Osteocyte (in vitro differentiated cells): ENCODE data around the gene ABL2. TPM values are rescaled to one million over a fixed set of nuclear protein-coding genes. Genes with fewer than 3 reads are reported as not detected.
"Not testable (repeated sequence)": the region's sequence is repeated elsewhere in the genome, so short reads cannot be mapped to it uniquely, and the experiment has no call there.

ENCODE experiments used
- DNase-seq: peaks from one replicate; pipeline ENCODE4 v3.0.0; 2021; ENCODE audit warnings: mixed read lengths; ENCODE audit not compliant: unreplicated experiment; ENCODE audit errors: extremely low spot score
- H3K27ac Mint-ChIP-seq: one replicate; pipeline ENCODE4 v1.8.0; 2021; ENCODE audit warnings: mild to moderate bottlenecking, mixed read lengths; ENCODE audit not compliant: unreplicated experiment
- H3K27me3 Mint-ChIP-seq: one replicate; pipeline ENCODE4 v1.8.0; 2021; ENCODE audit warnings: mixed read lengths; ENCODE audit not compliant: unreplicated experiment
- H3K36me3 Mint-ChIP-seq: one replicate; pipeline ENCODE4 v1.8.0; 2021; ENCODE audit warnings: mixed read lengths; ENCODE audit not compliant: unreplicated experiment
- H3K4me1 Mint-ChIP-seq: one replicate; pipeline ENCODE4 v1.8.0; 2021; ENCODE audit warnings: mixed read lengths; ENCODE audit not compliant: unreplicated experiment
- H3K4me3 Mint-ChIP-seq: one replicate; pipeline ENCODE4 v1.8.0; 2021; ENCODE audit warnings: mild to moderate bottlenecking, moderate library complexity, mixed read lengths; ENCODE audit not compliant: unreplicated experiment
- H3K9me3 Mint-ChIP-seq: one replicate; pipeline ENCODE4 v1.8.0; 2021; ENCODE audit warnings: mixed read lengths; ENCODE audit not compliant: unreplicated experiment
- CTCF ChIP-seq: fragments of 200-600 bp; sonication (generic); IDR thresholded peaks from 2 replicates; pipeline ENCODE4 v1.5.0; 2021; ENCODE audit warnings: antibody characterized with exemption, mild to moderate bottlenecking, moderate library complexity
- total RNA-seq: library from RNA; stranded (reverse); gene quantifications from 2 replicates; pipeline ENCODE4 v1.2.1, GENCODE V29; 2021

Gene ABL2
- total RNA-seq, 1 donor from 2014 or later: 36.3 TPM

- no peaks in the 10 kb centered on the region for H3K9me3 Mint-ChIP-seq
- H3K27me3 Mint-ChIP-seq: no peaks in the 10 kb centered on the region
- no peak overlapping the region for H3K27ac Mint-ChIP-seq
- no peaks in the 10 kb centered on the region for H3K36me3 Mint-ChIP-seq
- TF ChIP-seq CTCF: no peak
- DNase-seq: no peak
- H3K4me1 Mint-ChIP-seq: peaks cover 35% of the 10 kb centered on the region
- H3K4me3 Mint-ChIP-seq: no peak overlapping the region
Measured at GRCh38 chr1:179178950-179179349, 50.5 kb downstream of the ABL2 start.

GRCh38 chr1:179178183-179178582 lies 51.3 kb downstream of the ABL2 start:
- no peak for TF ChIP-seq CTCF
- Mint-ChIP-seq H3K27ac (no peak overlapping the region), H3K4me1 (peaks cover 35% of the 10 kb centered on the region), H3K36me3 (no peaks in the 10 kb centered on the region), H3K4me3 (no peak overlapping the region), H3K9me3 (no peaks in the 10 kb centered on the region), H3K27me3 (no peaks in the 10 kb centered on the region)
- DNase-seq: no peak

GRCh38 chr1:179177615-179178014 lies 51.9 kb downstream of the ABL2 start:
- peaks cover 37% of the 10 kb centered on the region for H3K4me1 Mint-ChIP-seq
- no peaks in the 10 kb centered on the region for H3K36me3 Mint-ChIP-seq
- no peak for DNase-seq
- no peak overlapping the region for H3K27ac Mint-ChIP-seq
- H3K27me3 Mint-ChIP-seq: no peaks in the 10 kb centered on the region
- no peak for TF ChIP-seq CTCF
- no peak overlapping the region for H3K4me3 Mint-ChIP-seq
- no peaks in the 10 kb centered on the region for H3K9me3 Mint-ChIP-seq

- H3K27me3 Mint-ChIP-seq: no peaks in the 10 kb centered on the region
- no peak overlapping the region for H3K4me3 Mint-ChIP-seq
- no peak for TF ChIP-seq CTCF
- no peaks in the 10 kb centered on the region for H3K36me3 Mint-ChIP-seq
- H3K9me3 Mint-ChIP-seq: no peaks in the 10 kb centered on the region
- H3K4me1 Mint-ChIP-seq: peaks cover 37% of the 10 kb centered on the region
- DNase-seq: no peak
- peak overlapping the region; percentile 12 for H3K27ac Mint-ChIP-seq
Measured at GRCh38 chr1:179177182-179177581, 52.3 kb downstream of the ABL2 start.

GRCh38 chr1:179175011-179175841 lies 54.3 kb downstream of the ABL2 start:
- Mint-ChIP-seq H3K9me3 (no peaks in the 10 kb centered on the region), H3K4me3 (no peak overlapping the region), H3K4me1 (peaks cover 34% of the 10 kb centered on the region), H3K27me3 (no peaks in the 10 kb centered on the region), H3K27ac (peak overlapping the region; percentile 31), H3K36me3 (no peaks in the 10 kb centered on the region)
- no peak for TF ChIP-seq CTCF
- no peak for DNase-seq

- H3K4me3 Mint-ChIP-seq: not testable (repeated sequence)
- peaks cover 45% of the 10 kb centered on the region for H3K4me1 Mint-ChIP-seq
Measured at GRCh38 chr1:179170468-179170770, 59.1 kb downstream of the ABL2 start.

More at GRCh38 chr1:179170468-179170770, 59.1 kb downstream of the ABL2 start:
- not testable (repeated sequence) for H3K27me3 Mint-ChIP-seq, H3K9me3 Mint-ChIP-seq, H3K27ac Mint-ChIP-seq, H3K36me3 Mint-ChIP-seq, DNase-seq
